Astrocyte of the spinal cord (primary cell): ENCODE data around the gene BMPR2.

Experiments used
- DNase-seq: peaks from one replicate; pipeline ENCODE4 v3.0.0; 2011; ENCODE audit warnings: low read depth, low spot score
- H3K4me3 ChIP-seq: 2 replicates; pipeline ENCODE4 v1.5.1; 2011; ENCODE audit warnings: low read depth, mild to moderate bottlenecking, low read length, moderate library complexity
- in situ Hi-C: cut with HindIII; loops from 2 replicates; pipeline ENCODE4 v1.10.0; 2017; ENCODE audit warnings: low sequenced_read_pairs
- TF ChIP-seq, protein P1 (sequence below): IDR thresholded peaks from 2 replicates; pipeline ENCODE4 v1.5.1; 2012; ENCODE audit warnings: low read depth, mild to moderate bottlenecking, low read length, inconsistent platforms

Gene BMPR2

DNA sequence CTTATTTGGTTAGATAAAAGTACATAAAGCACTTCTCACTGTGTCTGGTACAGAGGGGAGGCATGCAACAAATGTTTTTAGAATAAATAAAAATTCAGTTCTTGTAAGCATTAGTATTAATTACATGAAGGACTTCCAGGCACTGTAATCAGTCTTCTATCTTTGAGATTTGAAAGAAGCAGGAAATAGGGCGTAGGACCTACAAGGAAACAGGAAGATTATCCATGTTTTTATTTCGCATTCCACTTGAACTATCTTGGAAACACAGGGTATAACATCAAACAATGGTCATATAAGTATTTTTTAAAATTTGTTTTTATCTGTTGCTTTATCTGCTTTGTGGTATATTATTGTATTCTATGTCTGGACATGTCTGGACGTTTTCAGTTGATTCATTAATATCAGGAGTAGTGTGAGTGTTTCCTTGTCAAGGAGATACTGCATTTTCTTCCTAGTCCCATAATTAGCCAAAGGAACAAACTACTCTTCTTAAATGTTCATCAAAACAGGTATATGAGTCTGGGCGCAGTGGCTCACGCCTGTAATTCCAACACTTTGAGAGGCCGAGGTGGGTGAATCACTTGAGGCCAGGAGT lies 32.5 kb downstream of the BMPR2 start:
- in situ Hi-C loops: no loop called here
- TF ChIP-seq, protein P1, sequence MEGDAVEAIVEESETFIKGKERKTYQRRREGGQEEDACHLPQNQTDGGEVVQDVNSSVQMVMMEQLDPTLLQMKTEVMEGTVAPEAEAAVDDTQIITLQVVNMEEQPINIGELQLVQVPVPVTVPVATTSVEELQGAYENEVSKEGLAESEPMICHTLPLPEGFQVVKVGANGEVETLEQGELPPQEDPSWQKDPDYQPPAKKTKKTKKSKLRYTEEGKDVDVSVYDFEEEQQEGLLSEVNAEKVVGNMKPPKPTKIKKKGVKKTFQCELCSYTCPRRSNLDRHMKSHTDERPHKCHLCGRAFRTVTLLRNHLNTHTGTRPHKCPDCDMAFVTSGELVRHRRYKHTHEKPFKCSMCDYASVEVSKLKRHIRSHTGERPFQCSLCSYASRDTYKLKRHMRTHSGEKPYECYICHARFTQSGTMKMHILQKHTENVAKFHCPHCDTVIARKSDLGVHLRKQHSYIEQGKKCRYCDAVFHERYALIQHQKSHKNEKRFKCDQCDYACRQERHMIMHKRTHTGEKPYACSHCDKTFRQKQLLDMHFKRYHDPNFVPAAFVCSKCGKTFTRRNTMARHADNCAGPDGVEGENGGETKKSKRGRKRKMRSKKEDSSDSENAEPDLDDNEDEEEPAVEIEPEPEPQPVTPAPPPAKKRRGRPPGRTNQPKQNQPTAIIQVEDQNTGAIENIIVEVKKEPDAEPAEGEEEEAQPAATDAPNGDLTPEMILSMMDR: no peak
- no peak overlapping the region for H3K4me3 ChIP-seq
- no peak for DNase-seq

DNA sequence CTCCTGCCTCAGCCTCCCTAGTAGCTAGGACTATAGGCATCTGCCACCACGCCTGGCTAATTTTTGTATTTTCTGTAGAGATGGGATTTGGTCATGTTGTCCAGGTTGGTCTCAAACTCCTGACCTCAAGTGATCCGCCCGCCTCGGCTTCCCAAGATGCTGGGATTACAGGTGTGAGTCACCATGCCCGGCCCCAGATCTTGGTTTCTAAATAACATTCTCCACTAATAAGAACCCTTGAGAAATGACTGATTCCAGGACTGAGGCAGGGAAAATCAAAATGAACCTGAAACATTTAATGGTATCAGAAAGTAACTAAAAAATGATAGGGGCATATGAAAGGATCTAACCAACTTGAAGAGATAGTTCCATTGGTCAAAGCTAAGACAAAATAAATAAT lies 34.0 kb downstream of the BMPR2 start:
- no peak overlapping the region for H3K4me3 ChIP-seq
- DNase-seq: no peak
- in situ Hi-C loops: no loop called here
- TF ChIP-seq, protein P1: no peak

DNA sequence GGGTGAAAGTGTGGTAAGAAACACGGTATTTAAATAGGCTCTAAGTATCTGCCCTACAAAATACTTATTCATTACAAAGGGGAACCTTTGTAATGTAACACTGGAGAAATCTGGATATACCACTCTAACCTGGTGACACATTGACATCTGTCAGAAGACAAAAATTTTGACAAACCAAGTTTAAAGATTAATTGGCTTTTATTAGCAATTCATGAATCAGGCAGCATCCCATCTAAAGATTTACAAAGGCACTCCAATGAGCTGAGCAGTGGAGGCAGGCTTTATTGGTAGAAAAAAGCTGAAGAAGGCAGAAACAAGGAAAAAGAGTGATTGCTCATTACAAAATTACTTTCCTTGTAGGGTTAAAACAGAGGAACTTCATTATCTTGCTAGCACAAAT lies 35.0 kb downstream of the BMPR2 start:
- TF ChIP-seq, protein P1: no peak
- no peak overlapping the region for H3K4me3 ChIP-seq
- no peak for DNase-seq
- in situ Hi-C loops: no loop called here

DNA sequence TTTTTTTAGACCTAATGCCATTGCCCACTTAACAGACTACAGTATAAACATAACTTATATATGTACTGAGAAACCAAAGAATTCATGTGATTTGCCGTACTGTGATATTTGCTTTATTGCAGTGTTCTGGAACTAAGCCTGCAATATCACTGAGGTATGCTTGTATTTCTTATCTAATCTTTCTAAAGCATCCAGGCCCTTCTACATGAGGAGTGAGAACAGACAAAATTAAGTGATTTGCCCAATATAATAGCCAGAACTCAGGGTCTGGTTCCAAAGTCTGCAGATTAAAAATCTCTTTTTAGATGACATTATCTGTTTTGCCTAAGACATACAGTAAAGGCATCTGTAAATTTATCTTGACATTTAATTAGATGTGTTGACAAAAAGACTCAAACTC lies 41.9 kb downstream of the BMPR2 start:
- TF ChIP-seq, protein P1: no peak
- no peak for DNase-seq
- no peak overlapping the region for H3K4me3 ChIP-seq
- in situ Hi-C loops: no loop called here

DNA sequence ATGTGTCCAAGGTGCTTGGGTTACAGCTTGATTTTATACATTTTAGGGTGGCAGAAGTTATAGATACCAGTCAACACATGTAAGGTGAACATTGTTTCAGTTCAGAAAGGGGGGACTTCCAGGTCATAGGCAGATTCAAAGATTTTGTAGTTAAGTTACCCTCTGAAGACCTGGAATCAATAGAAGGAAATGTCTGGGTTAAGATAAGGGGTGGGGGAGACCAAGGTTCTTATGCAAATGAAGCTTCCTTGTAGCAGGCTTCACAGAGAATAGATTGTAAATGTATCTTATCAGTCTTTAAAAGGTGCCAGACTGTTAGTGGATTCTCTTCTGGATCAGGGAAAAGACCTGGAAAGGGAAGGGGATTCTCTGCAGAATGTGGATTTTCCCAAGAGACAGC lies 42.4 kb downstream of the BMPR2 start:
- DNase-seq: no peak
- in situ Hi-C loops: no loop called here
- H3K4me3 ChIP-seq: no peak overlapping the region
- TF ChIP-seq, protein P1: no peak

DNA sequence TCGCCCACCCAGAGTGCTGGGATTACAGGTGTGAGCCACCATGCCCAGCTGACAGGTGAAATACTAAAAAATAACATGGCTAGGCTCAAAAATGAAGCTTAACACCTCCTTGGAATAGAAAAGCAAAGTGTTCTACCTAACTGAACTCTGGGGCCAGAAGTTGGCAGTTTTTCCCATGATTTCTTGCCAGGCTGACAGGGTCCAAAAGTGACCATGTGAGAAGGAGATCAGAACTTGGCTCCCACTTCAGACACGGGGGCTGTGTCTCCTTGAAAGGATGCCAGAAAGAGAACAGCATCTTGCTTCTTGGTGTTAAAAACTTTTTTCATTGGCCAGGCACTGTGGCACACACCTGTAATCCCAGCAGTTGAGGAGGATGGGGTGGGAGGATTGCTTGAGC lies 47.0 kb downstream of the BMPR2 start:
- TF ChIP-seq, protein P1: no peak
- no peak for DNase-seq
- in situ Hi-C loops: no loop called here
- H3K4me3 ChIP-seq: no peak overlapping the region

DNA sequence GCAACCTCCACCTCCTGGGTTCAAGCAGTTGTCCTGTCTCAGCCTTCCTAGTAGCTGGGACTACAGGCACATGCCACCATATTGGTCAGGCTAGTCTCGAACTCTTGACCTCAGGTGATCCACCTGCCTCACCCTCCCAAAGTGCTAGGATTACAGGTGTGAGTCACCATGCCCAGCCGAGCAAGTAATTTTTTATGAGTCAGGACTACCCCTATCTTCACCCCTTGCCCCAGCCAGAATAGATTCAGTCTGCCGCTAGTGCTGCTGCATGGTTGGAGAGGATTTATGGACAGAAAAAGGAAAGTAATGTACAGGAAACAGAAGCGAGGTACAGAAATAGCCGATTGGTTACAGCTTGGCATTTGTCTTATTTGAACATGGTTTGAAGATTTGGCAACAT lies 48.9 kb downstream of the BMPR2 start:
- in situ Hi-C loops: no loop called here
- TF ChIP-seq, protein P1: no peak

More for the DNA sequence above, 48.9 kb downstream of the BMPR2 start:
- DNase-seq: no peak
- no peak overlapping the region for H3K4me3 ChIP-seq
